ENCODE results near the gene SEMA6B. TPM values are rescaled to one million over a fixed set of nuclear protein-coding genes. Genes with fewer than 3 reads are reported as not detected.

SEMA6B gene
- polyA plus RNA-seq, 1 donor (not counting 4 experiments of a cell fraction or from before 2014, with no cell fraction given): 0.41 TPM

GRCh38 chr19:4594201-4594600 lies 34.7 kb upstream of the SEMA6B start:
- TF ChIP-seq EZH2 (IDR thresholded peaks at IDR 0.05; ENCODE audit: low read length) (no peak), CTCF (optimal IDR thresholded peaks at IDR 0.05 in 1 of 3, IDR thresholded peaks at IDR 0.05 in 1 of 3, conservative IDR thresholded peaks at IDR 0.05 in 1 of 3; ENCODE audit: extremely low read depth in 1 of 3, insufficient read depth in 2 of 3, low read length in 3 of 3) (no peak)
- no peak for FAIRE-seq
- no peak overlapping the region for H3K4me3 ChIP-seq (ENCODE audit: control insufficient read depth in 2 of 3, extremely low read depth in 1 of 3, insufficient read depth in 2 of 3, low read depth in 1 of 3, low read length in 3 of 3)
- no peaks in the 10 kb centered on the region for H3K27me3 ChIP-seq (ENCODE audit: control insufficient read depth, extremely low read depth, insufficient read depth, low read length)
- H3K9me3 ChIP-seq (ENCODE audit: control insufficient read depth, low read depth, low read length): no peaks in the 10 kb centered on the region
- dilution Hi-C loops (cut with MboI; ENCODE audit: extremely low pct_ligation_motif_present, low sequenced_read_pairs): no loop called here
- H3K27ac ChIP-seq (ENCODE audit: control insufficient read depth, insufficient read depth, low read length): peak overlapping the region; percentile 26
- no peaks in the 10 kb centered on the region for H3K79me2 ChIP-seq (ENCODE audit: control insufficient read depth, insufficient read depth, low read length)
- no peak for DNase-seq (ENCODE audit: low read depth, low spot score)
- H3K4me2 ChIP-seq (ENCODE audit: control insufficient read depth, extremely low read depth, insufficient read depth, low read depth, low read length): peak overlapping the region; percentile 16
- peak overlapping the region; percentile 62 for H2AFZ ChIP-seq (ENCODE audit: control insufficient read depth, low read length)
- H4K20me1 ChIP-seq (ENCODE audit: control insufficient read depth, extremely low read depth, insufficient read depth, low read length): no peaks in the 10 kb centered on the region
- peaks cover 7% of the 10 kb centered on the region for H3K4me1 ChIP-seq (ENCODE audit: control insufficient read depth, extremely low read depth, insufficient read depth, low read length)
- H3K36me3 ChIP-seq (ENCODE audit: control insufficient read depth in 2 of 2, extremely low read depth in 1 of 2, insufficient read depth in 2 of 2, low read length in 2 of 2): no peaks in the 10 kb centered on the region
- no peaks in the 10 kb centered on the region for H3K9me1 ChIP-seq (ENCODE audit: control insufficient read depth, extremely low read depth, insufficient read depth, low read length)
- H3K9ac ChIP-seq (ENCODE audit: control insufficient read depth, extremely low read depth, insufficient read depth, low read length): no peak overlapping the region

- Histone ChIP-seq H3K4me1 (ENCODE audit: control insufficient read depth, extremely low read depth, insufficient read depth, low read length) (peaks cover 7% of the 10 kb centered on the region), H4K20me1 (ENCODE audit: control insufficient read depth, extremely low read depth, insufficient read depth, low read length) (no peaks in the 10 kb centered on the region), H3K36me3 (ENCODE audit: control insufficient read depth in 2 of 2, extremely low read depth in 1 of 2, insufficient read depth in 2 of 2, low read length in 2 of 2) (no peaks in the 10 kb centered on the region), H3K4me3 (ENCODE audit: control insufficient read depth in 2 of 3, extremely low read depth in 1 of 3, insufficient read depth in 2 of 3, low read depth in 1 of 3, low read length in 3 of 3) (no peak overlapping the region), H3K9me1 (ENCODE audit: control insufficient read depth, extremely low read depth, insufficient read depth, low read length) (no peaks in the 10 kb centered on the region), H3K27me3 (ENCODE audit: control insufficient read depth, extremely low read depth, insufficient read depth, low read length) (no peaks in the 10 kb centered on the region), H3K9me3 (ENCODE audit: control insufficient read depth, low read depth, low read length) (no peaks in the 10 kb centered on the region), H3K4me2 (ENCODE audit: control insufficient read depth, extremely low read depth, insufficient read depth, low read depth, low read length) (no peak overlapping the region), H3K79me2 (ENCODE audit: control insufficient read depth, insufficient read depth, low read length) (no peaks in the 10 kb centered on the region), H3K27ac (ENCODE audit: control insufficient read depth, insufficient read depth, low read length) (no peak overlapping the region), H3K9ac (ENCODE audit: control insufficient read depth, extremely low read depth, insufficient read depth, low read length) (no peak overlapping the region), H2AFZ (ENCODE audit: control insufficient read depth, low read length) (no peak overlapping the region)
- DNase-seq (ENCODE audit: low read depth, low spot score) (peak; percentile 36), FAIRE-seq (peak; percentile 67)
- TF ChIP-seq CTCF (optimal IDR thresholded peaks at IDR 0.05 in 1 of 3, IDR thresholded peaks at IDR 0.05 in 1 of 3, conservative IDR thresholded peaks at IDR 0.05 in 1 of 3; ENCODE audit: extremely low read depth in 1 of 3, insufficient read depth in 2 of 3, low read length in 3 of 3): no peak
- dilution Hi-C loops (cut with MboI; ENCODE audit: extremely low pct_ligation_motif_present, low sequenced_read_pairs): no loop called here
Measured at GRCh38 chr19:4593409-4593851, 33.9 kb upstream of the SEMA6B start.

All from keratinocyte (primary cell).